Heart right ventricle (tissue), 16 donors: ENCODE results near the gene ZFYVE28. TPM values are rescaled to one million over a fixed set of nuclear protein-coding genes. Genes with fewer than 3 reads are reported as not detected.

ENCODE experiments used
- ATAC-seq, 8 donors: fragments of 200-7000 bp; cut with Tn5 transposase; one replicate each; pipeline ENCODE4 v1.9.1; 2020; ENCODE audit warnings: mild to moderate bottlenecking in 8 of 8, moderate library complexity in 8 of 8, moderate number of reproducible peaks in 1 of 8
- DNase-seq, 2 donors: peaks; one replicate each; pipeline ENCODE4 v3.0.0-alpha.2; 2020
- H3K27ac ChIP-seq, 10 donors: fragments of 200-600 bp; sonication (generic) in 2 of 10; one replicate each; pipeline versions ENCODE4 v1.5.0 to v1.8.0; 2020 to 2022; ENCODE audit warnings: mild to moderate bottlenecking in 3 of 10
- H3K27me3 ChIP-seq, 7 donors: fragments of 200-600 bp; one replicate each; pipeline ENCODE4 v1.8.0; 2021 to 2022; ENCODE audit warnings: mild to moderate bottlenecking in 2 of 7
- H3K36me3 ChIP-seq, 9 donors: fragments of 200-600 bp; sonication (generic) in 1 of 9; one replicate each; pipeline versions ENCODE4 v1.5.0 to v1.8.0; 2020 to 2022; ENCODE audit warnings: mild to moderate bottlenecking in 2 of 9
- H3K4me1 ChIP-seq, 9 donors: fragments of 200-600 bp; sonication (generic) in 1 of 9; one replicate each; pipeline versions ENCODE4 v1.5.0 to v1.8.0; 2020 to 2022; ENCODE audit warnings: mild to moderate bottlenecking in 4 of 9
- H3K4me3 ChIP-seq, 10 donors: fragments of 200-600 bp; sonication (generic) in 2 of 10; one replicate each; pipeline versions ENCODE4 v1.5.0 to v1.8.0; 2020 to 2022; ENCODE audit warnings: mild to moderate bottlenecking in 7 of 10, moderate library complexity in 2 of 10
- H3K9me3 ChIP-seq, 11 donors: fragments of 200-600 bp in 10 of 11; sonication (generic) in 2 of 11; one replicate each; pipeline versions ENCODE4 v1.5.0 to v1.8.0; 2013 to 2022; ENCODE audit warnings: mild to moderate bottlenecking in 2 of 11, control low read depth in 1 of 11, moderate library complexity in 1 of 11
- CTCF ChIP-seq, 9 donors: fragments of 200-600 bp; sonication (generic) in 2 of 9; IDR thresholded peaks; one replicate each; pipeline versions ENCODE4 v1.5.0 to v1.8.0; 2021 to 2022; ENCODE audit warnings: antibody characterized with exemption in 9 of 9, mild to moderate bottlenecking in 5 of 9, moderate library complexity in 1 of 9
- WGBS, 2 donors: extraction: QIAGEN DNeasy Blood & Tissue Kit; methylation state at CpG; one replicate each; pipeline ENCODE4 v1.1.7; 2013; ENCODE audit warnings: inconsistent platforms in 1 of 2; 5-methylcytosine and 5-hydroxymethylcytosine counted together
- intact Hi-C, 10 donors: fragments of 100-400 bp; cut with DNase I; formaldehyde crosslinking; loops; one replicate each; pipeline versions ENCODE4 v1.11.1 to v1.14.2; 2022
- polyA plus RNA-seq, 2 donors: library from polyadenylated mRNA; stranded (reverse); fragments of 200-250 nt; gene quantifications; one replicate each; pipeline ENCODE4 v1.2.3, GENCODE V29; 2013
- total RNA-seq, 10 donors: library from RNA; stranded (reverse); fragmentation: NEBNext Ultra II Directional in 3 of 10; extraction: Animal tissue kit (Norgen Biotek cat#: 25700) in 3 of 10; gene quantifications; one replicate each; pipeline versions ENCODE4 v1.2.1 to v1.2.4, GENCODE V29; 2021 to 2023
- donor health status: Arrhythmogenic right ventricular cardiomyopathy.
- donor health status: ischemic (EF 13 %, LVEDD 7.1; RV severe dilation, severe dysfunction).
- donor health status: healthy with polysubstance abuse.
- donor health status: DM: no; HTN: yes; CAD: no.
- donor health status: DM: no; HTN: no; CAD: no.
- donor health status: ischemic (EF 25% LVEDD 6.9; RV normal size, moderate dysfunction).
- donor health status: ischemic (EF 25% LVEDD 5.7; RV mildly dilated, moderate dysfunction).
- donor health status: healthy.
- donor health status: DM: yes; HTN: yes; CAD: no.
- donor health status: Ischemic cardiomyopathy.
- donor health status: ischemic (EF 35%, LVEDD 5.7; RV mildly dilated, moderate dysfunction).
- donor health status: nonischemic (EF 11% LVEDD 7.7; RV severe dilation, severe dysfunction).
- donor health status: DM: yes; HTN: yes; CAD: no.
- donor health status: PGD.
- donor health status: ischemic (EF 29% LVEDD 5.4; RV normal size, mild dysfunction).
- donor health status: nonischemic (EF 23%, LVEDD 6.1; RV moderate dilation, normal function).

The ZFYVE28 gene
- total and polyA plus RNA-seq, 12 donors: 2.3 to 9.9 (median 3.5) TPM

GRCh38 chr4:2413821-2414610 lies 4.4 kb downstream of the ZFYVE28 start:
- peak overlapping the region in 9 of 10 donors; percentile 20 to 84 (median 59) for H3K27ac ChIP-seq
- H3K4me1 ChIP-seq: peaks cover 11 to 60% (median 34%) of the 10 kb centered on the region in 9 donors
- H3K27me3 ChIP-seq: peaks cover 0 to 28% (median 0%) of the 10 kb centered on the region in 7 donors
- H3K9me3 ChIP-seq: no peaks in the 10 kb centered on the region
- H3K4me3 ChIP-seq: peak overlapping the region in 3 of 10 donors; percentile 33 to 39 (median 38)
- no peak for TF ChIP-seq CTCF (IDR thresholded peaks at IDR 0.05)
- intact Hi-C loops: loop anchor here in 5 of 10 donors (10.0 kb wide), 2 partner anchors 149 to 551 kb away; partner anchors contain the start of genes MXD4 (in 4 of the 5), GRK4 (in 1 of the 5) and NOP14 (in 1 of the 5)
- ATAC-seq (peak in 1 of 8 donors; percentile 3), DNase-seq (no peak)
- H3K36me3 ChIP-seq: no peaks in the 10 kb centered on the region
- WGBS, 2 donors: 64 to 69% methylated on average over 14 of the region's 14 CpGs

- Histone ChIP-seq H3K36me3 (no peaks in the 10 kb centered on the region), H3K4me3 (peak overlapping the region in 9 of 10 donors; percentile 1 to 39 (median 30)), H3K27ac (peak overlapping the region in 9 of 10 donors; percentile 20 to 84 (median 59)), H3K27me3 (peaks cover 0 to 26% (median 0%) of the 10 kb centered on the region in 7 donors), H3K4me1 (peaks cover 11 to 57% (median 33%) of the 10 kb centered on the region in 9 donors), H3K9me3 (no peaks in the 10 kb centered on the region)
- peak in 7 of 9 donors; percentile 36 to 66 (median 49) for TF ChIP-seq CTCF (IDR thresholded peaks at IDR 0.05)
- 9% methylated on average over 30 of the region's 30 CpGs for WGBS, 2 donors
- intact Hi-C loops: loop anchor here in 5 of 10 donors (10.0 kb wide), 2 partner anchors 148 to 552 kb away; partner anchors contain the start of genes MXD4 (in 4 of the 5), GRK4 (in 1 of the 5) and NOP14 (in 1 of the 5)
- ATAC-seq: peak; percentile 81 to 96 (median 91)
- peak; percentile 69 to 77 for DNase-seq
Measured at GRCh38 chr4:2412885-2413716, 5.3 kb downstream of the ZFYVE28 start.

GRCh38 chr4:2412534-2412884 lies 5.9 kb downstream of the ZFYVE28 start:
- 44 to 50% methylated on average over 5 of the region's 5 CpGs for WGBS, 2 donors
- ATAC-seq (no peak), DNase-seq (no peak)
- Histone ChIP-seq H3K4me1 (peaks cover 11 to 57% (median 29%) of the 10 kb centered on the region in 9 donors), H3K9me3 (no peaks in the 10 kb centered on the region), H3K27me3 (peaks cover 0 to 20% (median 0%) of the 10 kb centered on the region in 7 donors), H3K4me3 (peak overlapping the region in 7 of 10 donors; percentile 16 to 39 (median 33)), H3K36me3 (no peaks in the 10 kb centered on the region), H3K27ac (peak overlapping the region in 9 of 10 donors; percentile 20 to 84 (median 59))
- intact Hi-C loops: loop anchor here in 5 of 10 donors (10.0 kb wide), 2 partner anchors 148 to 552 kb away; partner anchors contain the start of genes MXD4 (in 4 of the 5), GRK4 (in 1 of the 5) and NOP14 (in 1 of the 5)
- no peak for TF ChIP-seq CTCF (IDR thresholded peaks at IDR 0.05)
